Body of pancreas (tissue), 4 donors: ENCODE results near the gene GNG3. TPM values are rescaled to one million over a fixed set of nuclear protein-coding genes. Genes with fewer than 3 reads are reported as not detected.
"Not testable (repeated sequence)": the region's sequence is repeated elsewhere in the genome, so short reads cannot be mapped to it uniquely, and the experiment has no call there.

Experiments used
- ATAC-seq: fragments of 150-250 bp; one replicate; pipeline ENCODE4 v1.9.1; 2016
- DNase-seq, 4 donors: peaks; one replicate each; pipeline ENCODE4 v3.0.0-alpha.2; 2019
- H3K27ac ChIP-seq, 4 donors: fragments of 200-600 bp; sonication (generic); 1 replicate in 3 of 4; 2 replicates in 1 of 4; pipeline versions ENCODE4 v1.5.1 to v1.6.1; 2016 to 2019; ENCODE audit warnings: mild to moderate bottlenecking in 1 of 4, mixed read lengths in 1 of 4, moderate library complexity in 1 of 4
- H3K27me3 ChIP-seq, 2 donors: fragments of 200-600 bp; sonication (generic); one replicate each; pipeline ENCODE4 v1.6.0; 2016; ENCODE audit warnings: mild to moderate bottlenecking in 1 of 2
- H3K36me3 ChIP-seq, 2 donors: fragments of 200-600 bp; sonication (generic); replicated peaks in 1 of 2; 2 replicates each; pipeline ENCODE4 v1.5.1; 2016; ENCODE audit warnings: low read depth in 2 of 2; ENCODE audit not compliant: insufficient read depth in 1 of 2
- H3K4me1 ChIP-seq: fragments of 200-600 bp; sonication (generic); one replicate; pipeline ENCODE4 v1.6.0; 2016
- H3K4me3 ChIP-seq, 2 donors: fragments of 200-600 bp; sonication (generic); 1 replicate in 1 of 2; 2 replicates in 1 of 2; pipeline ENCODE4 v1.5.1; 2016 to 2019
- H3K9me3 ChIP-seq, 3 donors: fragments of 200-600 bp; sonication (generic); 1 replicate in 2 of 3; 2 replicates in 1 of 3; pipeline ENCODE4 v1.5.1; 2016
- CTCF ChIP-seq, 7 experiments: fragments of 450-650 bp in 4 of 7; fragments of 200-600 bp in 3 of 7; sonication (generic) in 3 of 7; IDR thresholded peaks; one replicate each; pipeline ENCODE4 v1.5.1; 2016 to 2019; ENCODE audit warnings: antibody characterized with exemption in 7 of 7
- POLR2A ChIP-seq, 3 donors: fragments of 450-650 bp; IDR thresholded peaks; one replicate each; pipeline ENCODE4 v1.6.1; 2016; ENCODE audit warnings: antibody characterized with exemption in 3 of 3, mild to moderate bottlenecking in 2 of 3
- WGBS, 2 donors: methylation state at CpG; one replicate each; pipeline ENCODE4 v1.1.5; 2017; 5-methylcytosine and 5-hydroxymethylcytosine counted together
- intact Hi-C: fragments of 100-400 bp; cut with DNase I; formaldehyde crosslinking; loops from one replicate; pipeline ENCODE4 v1.15.1; 2023
- total RNA-seq, 2 donors: library from RNA; depleted of rRNA; stranded (reverse); fragments of >200 nt; gene quantifications; one replicate each; pipeline ENCODE4 v1.1.0, GENCODE V29; 2016

The GNG3 gene
- total RNA-seq, 2 donors from 2014 or later, result 1.0 TPM; not detected in 1

- no peak overlapping the region for H3K4me3 ChIP-seq
- H3K9me3 ChIP-seq, result no peaks in the 10 kb centered on the region
- no peaks in the 10 kb centered on the region for H3K27me3 ChIP-seq
- intact Hi-C loops, result no loop called here
- DNase-seq, result no peak
- TF ChIP-seq CTCF (IDR thresholded peaks at IDR 0.05) (no peak), POLR2A (IDR thresholded peaks at IDR 0.05) (no peak)
- H3K4me1 ChIP-seq, result peaks cover 32% of the 10 kb centered on the region
- peak overlapping the region in 1 of 4 donors; percentile 12 for H3K27ac ChIP-seq
- H3K36me3 ChIP-seq, result no peaks in the 10 kb centered on the region
- WGBS, 2 donors, result 49 to 63% methylated on average over 9 of the region's 9 CpGs
- no peak for ATAC-seq
These were observed 40.1 kb downstream of the GNG3 start for GRCh38 chr11:62747475-62748160.

- DNase-seq, H3K9me3 ChIP-seq, H3K36me3 ChIP-seq, H3K4me3 ChIP-seq, intact Hi-C loops, ATAC-seq, H3K27me3 ChIP-seq: not testable (repeated sequence)
- peak overlapping the region in 2 of 4 donors; percentile 23 to 39 for H3K27ac ChIP-seq
- 97 to 100% methylated on average over 5 of the region's 5 CpGs for WGBS, 2 donors
- H3K4me1 ChIP-seq, result peaks cover 47% of the 10 kb centered on the region
These were observed 42.5 kb downstream of the GNG3 start for GRCh38 chr11:62749931-62750330.

- no peak for ATAC-seq
- TF ChIP-seq CTCF (IDR thresholded peaks at IDR 0.05) (no peak), POLR2A (IDR thresholded peaks at IDR 0.05) (no peak)
- DNase-seq, result no peak
- H3K4me1 ChIP-seq, result peaks cover 47% of the 10 kb centered on the region
- H3K4me3 ChIP-seq, result no peak overlapping the region
- intact Hi-C loops, result no loop called here
- H3K27ac ChIP-seq, result peak overlapping the region in 1 of 4 donors; percentile 82
- no peaks in the 10 kb centered on the region for H3K36me3 ChIP-seq
- no peaks in the 10 kb centered on the region for H3K27me3 ChIP-seq
- WGBS, 2 donors, result 92 to 93% methylated on average over 5 to 14 of the region's 14 CpGs
- H3K9me3 ChIP-seq, result no peaks in the 10 kb centered on the region
These were observed 44.8 kb downstream of the GNG3 start for GRCh38 chr11:62752177-62752785.

GRCh38 chr11:62752994-62753735, 45.7 kb downstream of the GNG3 start:
- Histone ChIP-seq H3K9me3 (no peaks in the 10 kb centered on the region), H3K27me3 (no peaks in the 10 kb centered on the region), H3K4me1 (peaks cover 44% of the 10 kb centered on the region), H3K4me3 (peak overlapping the region; percentile 11 to 57), H3K27ac (peak overlapping the region; percentile 82 to 98 (median 92)), H3K36me3 (no peaks in the 10 kb centered on the region)
- 40 to 71% methylated on average over 8 to 15 of the region's 15 CpGs for WGBS, 2 donors
- peak in 1 of 4 donors; percentile 19 for DNase-seq
- TF ChIP-seq POLR2A (IDR thresholded peaks at IDR 0.05) (no peak), CTCF (IDR thresholded peaks at IDR 0.05) (no peak)
- ATAC-seq, result peak; percentile 3
- intact Hi-C loops, result no loop called here
